Tibial artery (tissue), 4 donors: ENCODE data around the gene FRMD4A.

ENCODE experiments used
- DNase-seq, 2 donors: peaks; one replicate each; pipeline ENCODE4 v3.0.0-alpha.2; 2019
- H3K27ac ChIP-seq, 2 donors: fragments of 200-600 bp; sonication (generic) in 1 of 2; 1 replicate in 1 of 2; 2 replicates in 1 of 2; pipeline ENCODE4 v1.5.1; 2018 to 2019; ENCODE audit warnings: mild to moderate bottlenecking in 1 of 2
- H3K27me3 ChIP-seq, 2 donors: fragments of 200-600 bp; sonication (generic) in 1 of 2; one replicate each; pipeline versions ENCODE4 v1.5.1 to v1.6.0; 2016 to 2019
- H3K36me3 ChIP-seq, 3 donors: fragments of 200-600 bp; sonication (generic) in 2 of 3; one replicate each; pipeline ENCODE4 v1.5.1; 2016 to 2019; ENCODE audit warnings: mild to moderate bottlenecking in 2 of 3
- H3K4me1 ChIP-seq, 4 donors: fragments of 200-600 bp; sonication (generic) in 2 of 4; 1 replicate in 3 of 4; 2 replicates in 1 of 4; pipeline ENCODE4 v1.5.1; 2016 to 2019
- H3K4me3 ChIP-seq, 2 donors: fragments of 200-600 bp; sonication (generic) in 1 of 2; 1 replicate in 1 of 2; 2 replicates in 1 of 2; pipeline ENCODE4 v1.5.1; 2018 to 2019; ENCODE audit warnings: mild to moderate bottlenecking in 2 of 2
- H3K9me3 ChIP-seq, 3 donors: fragments of 200-600 bp; sonication (generic) in 1 of 3; one replicate each; pipeline ENCODE4 v1.5.1; 2016 to 2019
- CTCF ChIP-seq, 2 experiments: fragments of 200-600 bp in 1 of 2; fragments of 450-650 bp in 1 of 2; IDR thresholded peaks; one replicate each; pipeline ENCODE4 v1.5.1; 2017 to 2019; ENCODE audit warnings: antibody characterized with exemption in 2 of 2, mild to moderate bottlenecking in 1 of 2, moderate library complexity in 1 of 2
- intact Hi-C: fragments of 100-400 bp; cut with DNase I; formaldehyde crosslinking; loops from one replicate; pipeline ENCODE4 v1.15.0; 2023; ENCODE audit warnings: low total_unique reads

The FRMD4A gene

GRCh38 chr10:14131261-14131960, 199.3 kb downstream of the FRMD4A start:
- Histone ChIP-seq H3K9me3 (no peaks in the 10 kb centered on the region), H3K27me3 (no peaks in the 10 kb centered on the region), H3K4me3 (no peak overlapping the region), H3K27ac (no peak overlapping the region), H3K36me3 (no peaks in the 10 kb centered on the region), H3K4me1 (no peaks in the 10 kb centered on the region)
- TF ChIP-seq CTCF (IDR thresholded peaks at IDR 0.05), result no peak
- intact Hi-C loops, result no loop called here
- DNase-seq, result no peak

GRCh38 chr10:14129770-14130169, 201.0 kb downstream of the FRMD4A start:
- Histone ChIP-seq H3K27me3 (no peaks in the 10 kb centered on the region), H3K9me3 (no peaks in the 10 kb centered on the region), H3K36me3 (no peaks in the 10 kb centered on the region), H3K4me3 (no peak overlapping the region), H3K27ac (no peak overlapping the region), H3K4me1 (no peaks in the 10 kb centered on the region)
- intact Hi-C loops, result no loop called here
- no peak for DNase-seq
- no peak for TF ChIP-seq CTCF (IDR thresholded peaks at IDR 0.05)

- no peak for DNase-seq
- Histone ChIP-seq H3K36me3 (no peaks in the 10 kb centered on the region), H3K9me3 (no peaks in the 10 kb centered on the region), H3K27ac (no peak overlapping the region), H3K27me3 (no peaks in the 10 kb centered on the region), H3K4me3 (no peak overlapping the region), H3K4me1 (no peaks in the 10 kb centered on the region)
- intact Hi-C loops, result no loop called here
- no peak for TF ChIP-seq CTCF (IDR thresholded peaks at IDR 0.05)
Observed at GRCh38 chr10:14128519-14128918, 202.2 kb downstream of the FRMD4A start.

- Histone ChIP-seq H3K4me1 (peaks cover 0 to 4% (median 0%) of the 10 kb centered on the region in 4 donors), H3K27ac (no peak overlapping the region), H3K27me3 (no peaks in the 10 kb centered on the region), H3K36me3 (no peaks in the 10 kb centered on the region), H3K4me3 (no peak overlapping the region), H3K9me3 (no peaks in the 10 kb centered on the region)
- no peak for TF ChIP-seq CTCF (IDR thresholded peaks at IDR 0.05)
- intact Hi-C loops, result no loop called here
- DNase-seq, result no peak
Observed at GRCh38 chr10:14126697-14127440, 203.9 kb downstream of the FRMD4A start.

GRCh38 chr10:14125564-14125963, 205.2 kb downstream of the FRMD4A start:
- Histone ChIP-seq H3K27ac (no peak overlapping the region), H3K4me3 (no peak overlapping the region), H3K9me3 (no peaks in the 10 kb centered on the region), H3K27me3 (no peaks in the 10 kb centered on the region), H3K36me3 (no peaks in the 10 kb centered on the region), H3K4me1 (peaks cover 0 to 4% (median 0%) of the 10 kb centered on the region in 4 donors)
- no peak for DNase-seq
- no peak for TF ChIP-seq CTCF (IDR thresholded peaks at IDR 0.05)
- intact Hi-C loops, result no loop called here
